ENCODE measurements around the gene SALL3.

Gene SALL3

DNA sequence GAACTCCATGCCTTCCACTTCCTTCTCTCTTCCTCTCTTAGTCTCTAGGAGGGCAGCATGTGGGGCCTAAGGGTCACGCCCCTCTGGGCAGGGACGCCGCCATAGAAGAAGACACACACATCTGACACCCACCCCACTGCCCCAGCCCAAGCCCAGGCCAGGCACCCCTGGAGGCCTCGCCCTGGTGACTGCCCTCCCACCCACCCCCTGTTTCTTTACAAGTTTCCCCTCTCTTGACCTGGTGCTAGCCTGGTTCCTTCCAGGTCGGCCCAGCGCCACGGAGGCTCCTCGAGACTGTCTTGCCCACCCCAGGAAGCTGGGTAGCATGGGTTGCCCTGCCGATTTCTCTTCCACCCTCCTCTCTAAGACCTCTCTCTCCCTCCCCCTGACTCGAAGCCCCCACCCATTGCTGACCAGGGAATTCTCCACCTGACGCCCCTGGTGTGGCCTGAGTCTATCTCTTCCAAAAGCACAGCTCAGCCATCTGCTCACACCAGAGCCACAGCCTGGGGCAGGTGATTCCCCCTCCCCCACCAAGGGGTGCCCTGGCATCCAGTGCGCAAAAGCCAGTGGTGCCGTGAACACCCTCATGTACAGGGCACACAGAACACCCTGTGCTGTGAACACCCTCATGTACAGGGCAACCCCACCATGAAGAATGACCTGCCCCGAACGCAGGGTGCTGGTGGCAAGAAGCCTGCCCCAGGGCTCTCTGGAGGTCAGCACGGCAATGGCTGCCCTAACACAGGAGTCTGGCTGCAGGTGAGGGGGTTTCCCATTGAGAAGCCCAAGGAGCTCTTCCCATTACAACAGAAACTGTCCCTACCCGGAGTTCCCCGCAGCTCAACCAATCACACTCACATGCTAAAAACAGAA lies 13.5 kb upstream of the SALL3 start:
- no peak for DNase-seq

DNA sequence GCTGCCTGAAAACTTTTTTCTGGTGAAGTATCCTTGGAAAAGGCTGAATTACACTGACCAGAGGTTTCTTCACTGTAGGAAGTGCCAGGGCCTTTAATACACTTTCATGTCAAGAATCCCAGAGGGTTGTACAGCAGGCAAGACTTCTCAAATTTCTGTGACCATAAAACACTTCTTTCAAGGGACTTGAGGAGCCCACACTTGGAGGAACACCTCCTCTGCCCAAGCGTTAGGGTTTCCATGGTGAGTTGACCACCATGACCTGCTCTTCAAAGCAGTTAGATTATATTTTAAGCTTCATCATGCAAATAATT lies 12.9 kb upstream of the SALL3 start:
- DNase-seq, result no peak

DNA sequence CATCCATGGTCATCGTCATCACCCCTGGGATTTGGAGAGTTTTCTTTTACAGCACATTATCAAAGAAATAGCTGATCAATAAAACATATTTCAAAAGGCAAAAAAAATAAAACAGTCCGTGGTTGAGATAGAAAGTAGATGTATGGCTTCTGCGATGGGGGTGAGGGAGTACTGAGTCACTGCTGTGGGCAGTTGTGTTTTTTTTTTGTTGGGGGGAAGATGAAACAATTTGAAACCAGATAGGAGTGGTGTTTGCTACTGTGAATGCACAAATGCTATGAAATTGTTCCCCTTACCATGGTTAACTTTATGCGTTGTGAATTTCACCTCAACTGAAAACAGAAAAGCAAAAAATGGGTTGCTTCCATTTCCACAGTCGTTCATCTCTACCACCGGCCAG lies 11.9 kb upstream of the SALL3 start:
- DNase-seq, result no peak

DNA sequence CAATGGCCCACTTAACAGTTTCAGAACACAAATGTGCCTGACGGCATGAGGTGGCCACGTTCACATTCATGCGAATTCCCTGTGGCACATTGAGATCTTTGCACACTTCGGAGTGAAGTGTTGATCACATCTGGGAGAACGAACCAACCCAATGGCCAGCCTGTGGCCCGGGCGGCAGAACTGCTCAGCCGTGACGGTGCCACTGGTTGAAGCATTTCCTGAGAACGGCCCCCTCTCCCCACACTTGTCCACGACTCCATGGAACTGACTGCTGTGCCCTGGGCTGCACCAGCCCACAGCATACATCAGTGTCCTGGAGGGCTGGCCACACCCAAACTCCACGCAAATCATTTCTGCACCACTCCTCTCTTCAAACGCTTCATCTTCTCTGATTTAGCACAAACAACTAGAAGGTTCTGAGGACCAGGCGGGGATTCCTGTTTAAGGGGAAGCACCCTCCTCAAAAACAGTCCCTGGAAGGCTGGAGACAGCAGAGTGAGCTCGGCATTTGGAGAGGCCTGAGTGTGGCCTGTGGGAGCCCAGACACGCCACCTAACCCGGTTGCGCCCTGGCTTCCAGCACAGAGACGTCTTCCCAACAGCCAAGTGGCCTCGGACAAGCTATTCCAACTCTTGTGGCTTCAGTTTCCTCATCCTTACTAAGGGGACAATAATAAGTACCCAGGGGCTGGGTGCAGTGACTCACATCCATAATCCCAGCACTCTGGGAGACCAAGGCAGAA lies 9.9 kb upstream of the SALL3 start:
- DNase-seq, result no peak

DNA sequence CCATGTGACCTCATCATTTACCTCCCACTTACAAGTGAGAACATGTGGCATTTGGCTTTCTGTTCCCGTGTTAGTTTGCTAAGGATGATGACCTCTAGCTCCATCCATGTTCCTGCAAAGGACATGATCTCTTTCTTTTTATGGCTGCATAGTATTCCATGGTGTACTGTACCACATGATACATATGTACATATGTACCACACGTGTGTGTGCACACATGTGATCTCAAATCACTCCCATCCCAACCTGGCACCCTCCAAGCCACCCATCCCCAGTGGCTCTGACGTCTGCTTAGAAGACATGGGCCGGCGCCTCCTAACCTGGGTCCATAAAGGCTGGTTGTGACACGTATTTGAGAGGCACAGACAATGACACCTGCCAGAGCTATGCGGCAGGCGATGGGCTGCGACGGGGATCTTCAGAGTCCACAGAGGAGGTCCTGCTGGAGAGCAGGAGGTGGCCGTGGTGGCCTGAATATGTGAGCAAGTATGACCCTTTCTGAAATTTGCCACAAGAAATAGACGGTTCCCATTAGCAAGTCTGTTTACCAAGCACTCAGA lies 8.8 kb upstream of the SALL3 start:
- no peak for DNase-seq

DNA sequence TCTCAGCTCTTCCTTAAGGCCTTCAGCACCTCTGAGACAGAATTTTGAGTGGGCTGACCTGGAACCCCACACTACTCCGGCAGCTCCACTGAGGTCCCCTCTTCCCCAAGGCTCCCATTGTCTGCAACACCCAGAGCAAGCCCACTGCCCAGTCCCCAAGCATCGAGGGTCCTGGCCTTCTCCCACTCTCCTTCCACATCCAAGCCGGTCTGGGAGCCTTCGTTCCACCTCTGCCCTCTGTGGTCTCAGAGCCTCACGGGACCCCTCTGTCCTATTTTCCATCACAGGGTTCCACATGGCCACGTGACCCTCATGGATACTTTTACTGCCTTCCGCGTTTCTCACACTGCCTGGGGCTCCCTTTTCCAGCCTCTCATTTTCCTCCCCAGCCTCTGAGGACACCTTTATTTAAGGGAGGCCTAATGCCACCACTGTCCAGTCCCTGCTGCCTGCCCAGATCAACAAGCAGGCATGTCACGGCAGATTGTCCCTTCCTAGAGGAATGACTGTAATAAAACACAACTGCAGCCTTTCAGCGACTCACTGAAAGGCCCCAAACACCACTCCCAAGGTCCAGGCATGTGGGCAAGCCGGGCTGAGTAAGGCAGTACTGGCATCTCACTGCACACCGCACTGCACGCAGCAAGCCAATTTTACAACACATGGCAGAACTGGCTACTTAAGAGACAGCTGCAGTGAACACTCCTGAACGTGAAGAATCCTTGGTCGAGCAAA lies 7.9 kb upstream of the SALL3 start:
- DNase-seq, result no peak

DNA sequence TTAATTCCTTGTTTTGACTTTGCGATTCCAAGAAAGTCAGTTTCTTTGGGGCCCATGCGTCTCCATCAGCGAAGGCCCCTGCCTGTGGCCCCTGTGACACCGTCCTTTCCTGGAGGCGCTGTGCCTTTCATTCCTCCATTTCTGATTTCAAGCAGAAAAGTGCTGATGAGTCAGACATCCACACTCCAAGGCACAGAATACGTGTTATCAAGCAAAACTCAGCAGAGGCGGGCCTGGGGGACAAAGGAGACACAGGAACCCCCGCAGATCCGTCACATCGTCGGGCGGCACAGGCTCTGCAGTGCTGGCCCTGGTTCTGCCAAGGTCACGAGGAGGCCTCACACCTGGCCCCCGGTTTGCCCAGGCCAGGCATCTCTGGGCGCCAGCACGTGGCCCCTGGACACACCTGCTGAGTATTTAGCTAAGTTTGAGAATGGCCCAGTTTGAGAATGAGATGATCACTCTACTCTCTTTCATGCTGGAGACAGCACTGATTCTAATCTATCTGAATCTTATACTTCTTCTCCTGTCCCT lies 7.2 kb upstream of the SALL3 start:
- no peak for DNase-seq

DNA sequence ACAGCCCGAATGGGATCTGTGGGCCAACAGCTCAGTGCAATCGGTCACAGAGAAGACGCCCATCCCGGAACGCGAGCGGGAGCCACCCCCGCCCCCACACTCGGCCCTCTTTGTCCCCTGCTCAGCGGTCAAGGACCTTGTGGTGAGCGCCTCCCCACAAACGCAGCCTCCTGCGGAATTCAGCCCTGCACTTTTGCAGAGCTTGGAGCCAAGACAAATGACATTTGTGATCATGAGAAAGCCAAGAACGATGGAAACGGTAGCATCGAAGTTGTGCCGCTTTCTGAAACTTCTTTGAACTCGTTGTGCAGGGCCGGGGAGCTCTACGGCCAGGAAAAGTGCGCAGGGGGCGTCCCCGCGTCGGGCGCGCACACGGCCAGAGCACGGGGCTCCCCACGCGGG lies 6.7 kb upstream of the SALL3 start:
- DNase-seq, result no peak

DNA sequence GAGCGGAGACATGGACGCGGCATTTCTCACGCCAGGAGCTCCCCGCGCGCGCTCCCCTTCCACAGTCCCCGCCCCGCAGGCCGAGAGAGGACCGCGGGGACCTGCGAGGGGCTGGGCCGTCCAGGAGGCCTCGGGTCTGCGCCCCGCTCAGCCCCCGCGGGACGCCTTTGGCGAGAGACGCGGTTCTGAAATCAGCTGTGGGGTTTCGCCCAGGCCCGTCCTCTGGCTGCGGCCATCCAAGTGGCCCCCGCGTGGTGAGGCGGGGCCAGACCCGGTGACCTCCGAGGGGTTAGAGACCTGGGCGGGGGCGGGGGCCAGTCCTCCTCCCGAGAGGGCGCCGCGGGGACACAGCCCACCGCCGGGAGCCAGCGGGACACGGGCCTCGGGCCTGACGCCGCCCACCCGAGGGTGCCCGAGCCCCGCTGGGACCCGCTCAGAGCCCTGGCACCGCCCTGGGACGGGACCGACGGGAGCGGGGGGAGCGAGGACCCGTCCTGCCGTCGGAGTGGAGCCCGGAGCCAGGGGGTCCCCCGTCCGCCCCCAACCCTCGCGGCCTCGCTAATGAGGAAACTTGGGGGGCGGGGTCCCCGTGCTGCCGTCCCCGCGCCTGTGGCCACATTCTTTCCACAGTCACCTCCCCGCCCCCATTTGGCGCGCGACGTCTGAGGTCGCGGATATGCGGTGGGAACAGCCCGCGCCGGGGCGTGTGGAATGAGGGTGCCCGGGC lies 6.1 kb upstream of the SALL3 start:
- no peak for DNase-seq

DNA sequence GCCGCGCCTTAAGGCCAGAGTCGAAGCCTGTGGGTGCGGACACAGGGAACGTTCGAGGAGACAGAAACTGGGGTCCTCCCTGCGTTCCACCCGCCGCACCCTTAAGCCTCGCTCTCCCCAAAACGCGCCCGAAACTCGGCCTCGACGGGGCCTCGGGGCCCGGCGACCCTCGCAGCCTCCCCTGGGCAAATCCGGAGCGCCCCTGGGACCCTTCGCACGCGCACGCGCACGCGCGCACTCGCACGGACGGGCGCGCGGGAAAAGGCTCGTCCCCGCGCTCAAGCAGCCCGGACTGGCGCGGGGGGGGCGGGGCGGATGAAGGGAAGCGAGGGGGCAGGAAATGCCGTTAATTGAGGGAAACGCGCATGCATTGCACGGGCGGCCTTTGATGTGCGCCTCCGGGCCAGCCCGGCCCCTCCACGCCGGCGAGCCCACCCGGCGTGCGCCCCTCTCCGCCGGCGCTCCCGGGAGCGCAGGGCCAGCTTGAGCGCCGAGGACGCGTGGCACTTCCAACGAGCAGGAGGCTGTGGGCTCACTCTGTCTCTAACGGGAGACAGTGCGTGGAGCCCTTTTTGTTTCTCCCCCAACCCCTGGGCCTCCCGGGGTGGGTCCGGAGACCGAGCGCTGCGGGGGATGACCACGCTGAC lies 5.4 kb upstream of the SALL3 start:
- no peak for DNase-seq

DNA sequence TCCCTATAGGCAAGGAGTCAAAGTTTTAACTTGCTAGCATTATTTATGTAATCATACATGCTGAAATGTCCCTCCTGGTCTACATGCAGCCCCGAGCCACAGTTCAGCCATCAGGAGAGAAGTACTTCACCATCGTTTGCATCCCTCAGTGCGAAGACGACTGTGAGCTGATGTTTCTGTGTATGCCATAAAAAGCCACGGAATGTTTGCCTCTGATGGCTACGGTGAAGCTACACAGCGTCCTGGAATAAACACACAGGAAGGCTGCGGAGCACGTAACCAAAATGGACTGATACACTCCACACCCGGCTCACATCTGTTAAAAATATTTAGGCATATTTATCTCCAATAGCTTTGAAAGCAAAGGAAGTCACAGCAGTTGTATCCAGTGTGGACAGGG lies 4.3 kb upstream of the SALL3 start:
- no peak for DNase-seq

DNA sequence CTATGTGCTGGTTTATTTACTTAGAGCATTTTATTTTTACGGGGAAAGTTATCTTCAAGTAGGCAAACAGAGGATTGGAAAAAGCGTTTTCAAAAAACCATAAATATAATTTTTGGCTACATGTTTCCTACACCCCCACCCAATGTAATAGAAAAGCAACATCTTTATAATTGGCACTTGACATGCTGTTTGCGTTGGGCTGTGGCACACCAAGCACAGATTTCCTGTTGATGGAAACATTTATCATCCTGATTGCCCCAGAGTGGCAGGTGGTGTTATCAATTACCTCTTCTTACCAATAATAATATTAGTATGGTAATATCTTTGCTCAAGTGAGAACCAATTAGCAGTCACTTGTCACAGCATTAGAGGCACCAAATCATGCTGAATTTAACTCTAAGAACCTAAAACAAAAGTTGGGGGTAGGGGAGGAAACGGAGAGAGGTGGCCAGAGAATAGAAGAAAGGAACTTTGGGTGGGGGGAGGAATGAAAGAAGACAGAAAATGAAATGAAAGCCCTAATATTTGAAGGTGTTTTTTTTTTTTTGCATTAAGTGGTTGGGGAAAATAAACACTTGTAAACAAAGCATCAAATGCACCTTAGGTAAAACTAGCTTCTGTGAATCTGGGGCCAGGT lies 3.8 kb upstream of the SALL3 start:
- DNase-seq, result no peak

DNA sequence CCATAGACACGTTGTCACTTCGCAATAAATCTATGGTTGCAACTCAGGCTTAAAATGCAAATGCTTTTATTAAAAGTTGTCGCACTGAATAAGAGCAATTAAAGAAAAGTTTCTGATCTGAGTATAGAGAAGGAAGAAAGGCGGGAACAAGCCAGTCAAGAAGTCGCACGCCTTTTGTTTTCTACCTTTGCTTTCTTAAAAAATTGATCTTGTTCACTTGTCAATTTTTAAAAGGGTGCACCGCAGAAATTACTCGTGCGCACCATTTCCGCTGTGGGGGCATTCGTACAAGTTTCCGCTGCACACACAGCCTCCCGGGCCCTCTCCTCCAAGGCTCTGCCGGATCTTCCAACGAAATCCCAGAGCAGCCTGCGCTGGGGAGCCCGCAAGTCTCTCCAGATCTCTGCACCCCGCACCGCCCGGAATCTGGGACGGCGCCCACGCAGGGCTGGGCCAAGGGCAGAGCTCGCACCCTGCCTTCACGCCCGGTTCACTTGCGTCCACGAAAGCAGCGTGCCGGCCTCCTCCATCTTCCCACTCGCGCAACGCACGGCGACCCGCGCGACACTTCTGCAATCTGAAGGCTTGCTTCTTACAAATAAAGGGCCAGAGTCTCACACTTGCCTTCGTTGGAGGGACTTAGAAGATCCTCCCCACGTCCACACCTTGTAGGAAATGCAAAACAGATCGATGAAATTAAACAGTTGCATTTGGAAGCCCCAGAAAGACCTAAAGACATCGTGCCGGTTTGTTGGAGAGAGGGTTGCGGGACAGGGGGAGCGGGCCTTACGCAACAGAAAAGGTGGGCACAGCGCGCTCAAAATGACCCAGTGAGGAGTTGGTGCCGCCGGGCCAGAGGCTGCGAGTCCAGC lies 2.6 kb upstream of the SALL3 start:
- DNase-seq, result no peak

DNA sequence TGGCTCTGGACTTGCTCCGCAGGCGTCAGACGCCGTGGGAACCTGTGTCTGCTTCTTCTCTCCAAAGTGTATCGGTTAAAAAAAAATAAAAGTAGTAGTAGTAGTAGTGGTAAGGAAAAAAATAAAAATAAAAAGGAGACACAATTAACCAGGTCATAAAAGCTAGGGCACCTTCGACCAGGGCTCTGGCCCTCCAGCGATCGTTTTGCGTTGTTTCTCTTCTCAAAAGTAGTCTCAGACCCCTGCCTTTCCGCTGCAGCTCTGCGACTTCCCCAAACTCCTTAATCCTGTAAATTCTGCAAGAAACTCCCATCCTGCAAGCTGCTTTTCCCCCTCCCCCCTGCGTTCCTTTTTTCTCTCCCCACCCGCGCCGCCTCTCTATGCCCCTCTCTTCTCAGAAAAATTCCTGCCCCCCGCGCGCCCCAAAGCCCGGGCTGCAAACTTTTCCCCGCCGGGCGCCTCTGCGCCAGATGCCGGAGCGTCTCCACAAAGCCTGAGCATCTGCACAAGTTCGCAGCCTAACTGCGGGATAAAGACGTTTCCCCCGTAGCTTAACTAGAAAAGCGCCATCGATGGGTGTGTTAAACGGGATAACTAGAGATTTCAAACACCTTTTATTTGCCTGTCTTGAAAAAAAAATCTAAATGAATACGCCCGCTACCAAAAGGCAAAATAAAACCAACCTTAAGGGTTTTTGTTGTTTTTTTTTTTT lies 1.8 kb upstream of the SALL3 start:
- DNase-seq, result no peak

DNA sequence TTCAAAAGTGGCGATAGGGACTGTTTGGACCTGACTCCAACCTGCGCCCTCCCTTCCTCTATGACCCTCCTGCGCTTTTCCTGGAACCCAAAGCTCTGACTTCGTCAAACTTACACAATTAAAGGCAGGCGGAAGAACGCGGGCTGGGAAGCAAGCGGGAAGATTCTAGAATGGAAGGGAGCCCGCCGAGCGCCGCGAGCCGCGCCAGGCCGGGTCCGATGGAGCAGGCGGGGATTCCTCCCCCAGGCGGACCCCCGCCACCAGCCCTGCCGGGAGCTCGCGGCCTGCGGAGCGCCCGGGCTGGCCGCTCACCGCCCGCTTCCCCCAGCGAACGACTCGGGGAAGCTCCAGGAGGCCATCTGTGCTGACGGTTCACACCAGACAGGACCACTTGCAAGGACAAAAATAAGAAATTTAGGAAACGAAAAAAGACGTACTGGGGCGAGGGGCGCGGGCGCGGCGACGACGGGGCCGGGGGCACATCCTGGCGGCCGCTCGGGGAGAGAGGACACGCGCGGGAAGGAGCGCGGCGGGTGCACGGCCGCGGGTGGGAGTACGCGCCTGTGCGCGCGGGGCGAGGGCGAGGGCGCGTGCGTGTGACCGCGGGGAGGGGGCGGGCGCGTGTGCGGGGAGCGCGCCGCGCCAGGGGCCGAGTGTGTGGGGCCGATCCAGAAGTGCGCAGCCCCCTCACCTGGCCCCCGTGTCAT lies 1.1 kb upstream of the SALL3 start:
- DNase-seq, result no peak

DNA sequence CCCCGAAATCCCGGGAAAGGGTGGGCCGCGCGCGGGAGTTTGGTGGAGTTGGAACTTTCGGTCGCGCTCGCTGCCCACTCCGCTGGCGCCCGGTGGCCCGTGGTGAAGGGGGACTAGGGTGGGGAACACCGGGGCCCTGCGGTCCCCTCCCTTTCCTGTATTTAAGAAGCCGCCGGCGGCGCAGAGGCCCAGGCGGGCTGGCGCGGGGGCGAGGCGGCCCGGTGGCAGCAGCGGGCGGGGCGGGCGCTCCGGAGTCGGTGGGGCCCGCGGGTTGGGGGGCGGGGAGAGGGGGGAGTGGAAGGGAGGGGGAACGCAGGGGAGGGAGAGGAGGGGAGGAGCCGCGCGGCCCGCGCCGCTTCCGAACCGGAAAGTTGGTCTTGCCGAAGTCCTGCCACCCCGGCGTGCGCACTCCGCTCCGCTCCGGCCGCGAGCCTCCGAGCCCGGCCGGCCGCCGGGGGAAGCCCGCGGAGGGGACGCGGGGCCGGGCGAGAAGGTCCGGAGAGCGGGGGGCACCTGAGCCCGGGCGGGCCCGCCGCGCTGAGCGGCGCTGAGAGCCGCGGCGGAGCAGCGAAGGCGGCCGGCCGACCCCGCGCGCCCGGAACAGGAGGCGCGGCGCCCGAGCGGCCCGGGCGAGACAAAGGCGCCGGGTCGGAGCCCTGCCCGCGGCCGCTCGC lies 425 bp upstream of the SALL3 start:
- no peak for DNase-seq

DNA sequence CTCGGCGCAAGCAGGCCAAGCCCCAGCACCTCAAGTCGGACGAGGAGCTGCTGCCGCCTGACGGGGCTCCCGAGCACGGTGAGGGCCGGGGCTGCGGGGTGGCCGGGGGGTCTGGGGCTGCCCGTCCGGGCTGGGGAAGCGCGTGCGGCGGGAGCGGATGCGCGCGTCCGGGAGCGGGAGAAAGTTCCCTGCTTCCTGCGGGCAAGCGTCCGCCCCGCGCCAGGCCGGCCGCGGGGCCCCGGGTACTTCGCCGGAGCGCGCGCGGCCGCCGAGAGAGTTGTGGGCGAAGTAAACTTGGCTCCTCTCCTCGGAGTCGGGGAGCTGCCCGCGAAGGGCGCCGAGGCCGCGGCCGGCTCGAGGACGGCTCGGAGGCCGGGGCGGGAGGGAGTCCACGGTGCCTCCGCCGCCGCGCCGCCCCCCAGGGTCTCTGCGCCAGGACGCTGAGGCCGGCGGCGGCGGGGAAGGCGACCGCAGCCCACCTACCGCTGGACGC lies 707 bp downstream of the SALL3 start:
- no peak for DNase-seq

DNA sequence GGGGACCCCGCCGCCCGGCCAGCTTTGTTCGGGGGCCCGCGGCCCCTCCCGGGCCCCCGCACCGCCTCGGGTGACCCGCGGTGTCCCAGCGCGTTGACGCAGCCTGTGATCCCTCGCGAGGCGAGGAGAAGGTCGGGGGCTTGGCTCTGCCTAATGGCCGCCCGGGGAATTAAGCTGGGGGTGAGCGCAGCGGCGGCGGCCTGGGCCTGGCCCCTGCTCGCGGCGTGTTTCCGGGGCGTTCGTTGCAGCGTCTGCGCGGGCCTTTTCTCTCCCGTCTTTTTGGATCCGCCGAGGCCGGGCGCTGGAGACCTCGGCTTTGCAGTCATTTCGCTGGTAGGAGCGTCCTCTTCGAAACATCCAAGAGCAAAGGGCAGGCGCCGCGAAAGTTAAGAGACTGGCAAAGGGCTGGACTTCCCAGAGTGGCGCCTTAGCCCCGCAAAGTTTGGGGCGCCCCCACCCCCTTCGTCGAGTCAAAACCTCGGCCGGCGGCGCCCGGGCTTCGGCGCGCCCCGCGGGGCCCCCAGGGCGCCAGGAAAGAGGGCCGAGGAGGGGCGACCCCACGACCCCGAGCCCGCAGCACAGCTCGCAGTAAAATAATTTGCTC lies 1.3 kb downstream of the SALL3 start:
- DNase-seq, result no peak

All from activated CD8-positive, alpha-beta memory T cell treated with anti-CD3 and anti-CD28 coated beads, Interleukin-2, amount 50 U/mL, for 4 hours (primary cell).